ENCODE results near the gene SLIT3.

SLIT3 gene

GRCh38 chr5:168890816-168891812 lies 409.8 kb downstream of the SLIT3 start:
- no peak for TF ChIP-seq CTCF (IDR thresholded peaks at IDR 0.05; ENCODE audit: insufficient read depth, missing control alignments)
- DNase-seq (ENCODE audit: insufficient read length, low spot score) (no peak), FAIRE-seq (no peak)

GRCh38 chr5:168889039-168889438 lies 411.9 kb downstream of the SLIT3 start:
- TF ChIP-seq CTCF (IDR thresholded peaks at IDR 0.05; ENCODE audit: insufficient read depth, missing control alignments), result no peak
- DNase-seq (ENCODE audit: insufficient read length, low spot score) (no peak), FAIRE-seq (no peak)

- no peak for DNase-seq (ENCODE audit: insufficient read length, low spot score)
- FAIRE-seq, result no peak
- no peak for TF ChIP-seq CTCF (IDR thresholded peaks at IDR 0.05; ENCODE audit: insufficient read depth, missing control alignments)
These were observed 413.0 kb downstream of the SLIT3 start for GRCh38 chr5:168887931-168888330.

GRCh38 chr5:168886157-168886556 lies 414.8 kb downstream of the SLIT3 start:
- FAIRE-seq, result no peak
- no peak for TF ChIP-seq CTCF (IDR thresholded peaks at IDR 0.05; ENCODE audit: insufficient read depth, missing control alignments)

GRCh38 chr5:168885324-168886120 lies 415.4 kb downstream of the SLIT3 start:
- FAIRE-seq (no peak), DNase-seq (ENCODE audit: insufficient read length, low spot score) (no peak)
- TF ChIP-seq CTCF (IDR thresholded peaks at IDR 0.05; ENCODE audit: insufficient read depth, missing control alignments), result no peak

More at GRCh38 chr5:168886157-168886556, 414.8 kb downstream of the SLIT3 start:
- no peak for DNase-seq (ENCODE audit: insufficient read length, low spot score)

GRCh38 chr5:168883991-168884390 lies 416.9 kb downstream of the SLIT3 start:
- no peak for TF ChIP-seq CTCF (IDR thresholded peaks at IDR 0.05; ENCODE audit: insufficient read depth, missing control alignments)
- DNase-seq (ENCODE audit: insufficient read length, low spot score) (no peak), FAIRE-seq (no peak)

Measured in D721Med (cell line).